Natural killer cell (primary cell): Measurements from ENCODE around the gene CHST3. TPM values are rescaled to one million over a fixed set of nuclear protein-coding genes. Genes with fewer than 3 reads are reported as not detected.

ENCODE experiments used
- ATAC-seq, 3 donors: fragments of 150-1000 bp in 2 of 3; fragments of 200-7000 bp in 1 of 3; cut with Tn5 transposase; 1 replicate in 1 of 3; 2 replicates in 2 of 3; pipeline ENCODE4 v1.10.0; 2021; ENCODE audit warnings: mild to moderate bottlenecking in 2 of 3, moderate library complexity in 2 of 3
- DNase-seq, 2 donors: peaks; one replicate each; pipeline versions ENCODE4 v3.0.0 to v3.0.0-alpha.2; 2013 to 2021; ENCODE audit warnings: mixed read lengths in 1 of 2
- H3K27ac ChIP-seq: one replicate; pipeline ENCODE4 v1.5.1; 2013; ENCODE audit warnings: mild to moderate bottlenecking, low read length
- H3K27me3 ChIP-seq: one replicate; pipeline ENCODE4 v1.6.1; 2013; ENCODE audit warnings: low read length; ENCODE audit not compliant: control insufficient read depth, insufficient read depth
- H3K36me3 ChIP-seq: one replicate; pipeline ENCODE4 v1.6.1; 2013; ENCODE audit warnings: low read length; ENCODE audit not compliant: control insufficient read depth, insufficient read depth
- H3K4me1 ChIP-seq: one replicate; pipeline ENCODE4 v1.6.1; 2013; ENCODE audit warnings: low read length; ENCODE audit not compliant: control insufficient read depth, insufficient read depth
- H3K4me3 ChIP-seq: one replicate; pipeline ENCODE4 v1.5.1; 2013; ENCODE audit warnings: low read length
- H3K9me3 ChIP-seq: one replicate; pipeline ENCODE4 v1.6.1; 2013; ENCODE audit warnings: low read length; ENCODE audit not compliant: control insufficient read depth, insufficient read depth
- H3K27ac Mint-ChIP-seq, 2 donors: one replicate each; pipeline ENCODE4 v1.8.0; 2022; ENCODE audit warnings: mild to moderate bottlenecking in 2 of 2, mixed read lengths in 2 of 2, moderate library complexity in 1 of 2
- H3K27me3 Mint-ChIP-seq, 2 donors: one replicate each; pipeline ENCODE4 v1.8.0; 2022; ENCODE audit warnings: low read depth in 2 of 2, mixed read lengths in 2 of 2
- H3K36me3 Mint-ChIP-seq: one replicate; pipeline ENCODE4 v1.8.0; 2022; ENCODE audit warnings: mixed read lengths
- H3K4me1 Mint-ChIP-seq, 2 donors: one replicate each; pipeline ENCODE4 v1.8.0; 2022; ENCODE audit warnings: mixed read lengths in 2 of 2
- H3K4me3 Mint-ChIP-seq: one replicate; pipeline ENCODE4 v1.8.0; 2022; ENCODE audit warnings: mild to moderate bottlenecking, moderate library complexity, mixed read lengths
- H3K9me3 Mint-ChIP-seq, 2 donors: one replicate each; pipeline ENCODE4 v1.8.0; 2022; ENCODE audit warnings: mixed read lengths in 2 of 2
- WGBS: methylation state at CpG from one replicate; pipeline ENCODE4 v1.1.7; 2013; ENCODE audit warnings: missing lambda C conversion rate; ENCODE audit not compliant: insufficient coverage; 5-methylcytosine and 5-hydroxymethylcytosine counted together
- intact Hi-C: fragments of 100-400 bp; cut with micrococcal nuclease; formaldehyde crosslinking; loops from one replicate; pipeline ENCODE4 v1.14.2; 2022
- total RNA-seq, 4 donors: library from RNA; stranded (reverse); fragments of 120-200 nt in 1 of 4; gene quantifications; one replicate each; pipeline versions ENCODE4 v1.2.3 to v1.2.4, GENCODE V29; 2013 to 2022
- TF ChIP-seq, protein P1 (sequence below): fragments of 200-600 bp; IDR thresholded peaks from one replicate; pipeline ENCODE4 v1.8.0; 2022; ENCODE audit warnings: antibody characterized with exemption

The CHST3 gene
- total RNA-seq, 3 donors from 2014 or later (not counting 1 experiment from before 2014, with no cell fraction given): not detected

DNA sequence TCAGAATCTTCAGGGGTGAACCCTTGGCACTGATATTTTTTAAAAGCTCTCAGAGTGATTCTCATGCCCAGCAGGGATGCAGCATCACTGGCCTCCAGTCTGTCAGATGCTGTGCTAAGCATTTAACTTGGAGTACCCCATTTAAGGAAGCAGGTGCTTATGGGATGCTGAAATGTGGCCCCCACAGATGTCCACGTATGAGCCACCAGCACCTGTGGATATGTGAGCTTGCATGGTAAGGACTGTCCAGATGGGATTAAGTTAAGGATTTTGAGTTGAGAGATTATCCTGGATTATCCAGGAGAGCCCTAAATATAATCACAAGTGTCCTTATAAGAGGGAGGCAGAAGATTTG lies 17.7 kb downstream of the CHST3 start:
- intact Hi-C loops: no loop called here
- H3K4me3 Mint-ChIP-seq: no peak overlapping the region
- no peaks in the 10 kb centered on the region for H3K9me3 Mint-ChIP-seq
- H3K4me1 ChIP-seq: peaks cover 4% of the 10 kb centered on the region
- H3K36me3 ChIP-seq: no peaks in the 10 kb centered on the region
- H3K36me3 Mint-ChIP-seq: no peaks in the 10 kb centered on the region
- TF ChIP-seq, protein P1, sequence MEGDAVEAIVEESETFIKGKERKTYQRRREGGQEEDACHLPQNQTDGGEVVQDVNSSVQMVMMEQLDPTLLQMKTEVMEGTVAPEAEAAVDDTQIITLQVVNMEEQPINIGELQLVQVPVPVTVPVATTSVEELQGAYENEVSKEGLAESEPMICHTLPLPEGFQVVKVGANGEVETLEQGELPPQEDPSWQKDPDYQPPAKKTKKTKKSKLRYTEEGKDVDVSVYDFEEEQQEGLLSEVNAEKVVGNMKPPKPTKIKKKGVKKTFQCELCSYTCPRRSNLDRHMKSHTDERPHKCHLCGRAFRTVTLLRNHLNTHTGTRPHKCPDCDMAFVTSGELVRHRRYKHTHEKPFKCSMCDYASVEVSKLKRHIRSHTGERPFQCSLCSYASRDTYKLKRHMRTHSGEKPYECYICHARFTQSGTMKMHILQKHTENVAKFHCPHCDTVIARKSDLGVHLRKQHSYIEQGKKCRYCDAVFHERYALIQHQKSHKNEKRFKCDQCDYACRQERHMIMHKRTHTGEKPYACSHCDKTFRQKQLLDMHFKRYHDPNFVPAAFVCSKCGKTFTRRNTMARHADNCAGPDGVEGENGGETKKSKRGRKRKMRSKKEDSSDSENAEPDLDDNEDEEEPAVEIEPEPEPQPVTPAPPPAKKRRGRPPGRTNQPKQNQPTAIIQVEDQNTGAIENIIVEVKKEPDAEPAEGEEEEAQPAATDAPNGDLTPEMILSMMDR: no peak
- H3K27me3 ChIP-seq: no peaks in the 10 kb centered on the region
- no peak overlapping the region for H3K27ac Mint-ChIP-seq
- DNase-seq: no peak
- 91% methylated on average over 1 of the region's 1 CpG for WGBS
- H3K27me3 Mint-ChIP-seq: no peaks in the 10 kb centered on the region
- H3K4me1 Mint-ChIP-seq: peaks cover 0 to 5% of the 10 kb centered on the region in 2 donors
- ATAC-seq: no peak
- H3K4me3 ChIP-seq: no peak overlapping the region
- H3K27ac ChIP-seq: no peak overlapping the region
- no peaks in the 10 kb centered on the region for H3K9me3 ChIP-seq

DNA sequence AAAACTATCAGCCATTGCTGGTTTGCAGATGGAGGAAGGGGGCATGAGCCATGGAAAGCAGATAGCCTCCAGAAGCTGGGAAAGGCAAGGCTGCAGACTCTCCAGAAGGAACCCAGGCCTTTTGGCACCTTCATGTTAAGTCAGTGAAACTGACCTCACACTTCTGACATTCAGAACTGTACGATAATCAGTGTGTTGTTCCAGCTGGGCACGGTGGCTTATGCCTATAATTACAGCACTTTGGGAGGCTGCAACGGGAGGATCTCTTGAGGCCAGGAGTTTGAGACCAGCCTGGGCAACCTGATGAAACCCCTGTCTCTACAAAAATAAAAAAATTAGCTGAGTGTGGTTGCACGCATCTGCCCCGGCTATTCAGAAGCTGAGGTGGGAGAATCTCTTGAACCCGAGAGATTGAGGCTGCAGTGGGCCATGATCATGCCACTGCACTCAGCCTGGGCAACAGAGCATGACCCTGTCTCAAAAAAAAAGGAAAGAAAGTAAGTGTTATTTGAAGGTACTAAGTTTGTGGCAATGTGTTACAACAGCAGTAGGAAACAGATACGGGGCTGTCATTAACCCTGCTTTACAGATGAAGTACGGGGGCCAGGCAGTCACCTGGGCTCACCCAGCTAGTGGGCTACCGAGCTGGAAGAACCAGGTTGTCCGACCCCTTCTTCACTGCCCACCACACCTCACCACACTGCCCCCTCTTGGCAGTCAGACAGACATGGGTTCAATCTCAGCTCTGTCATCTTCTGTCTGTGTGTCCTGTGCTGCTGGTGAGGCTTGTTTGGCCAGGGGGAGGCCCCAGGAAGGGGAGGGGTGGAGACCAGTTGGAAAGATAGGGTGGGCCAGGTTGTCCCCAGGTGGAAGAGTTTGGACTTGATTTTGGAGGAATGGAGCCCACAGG lies 18.3 kb downstream of the CHST3 start:
- DNase-seq (no peak), ATAC-seq (no peak)
- Mint-ChIP-seq H3K4me3 (no peak overlapping the region), H3K27me3 (no peaks in the 10 kb centered on the region), H3K4me1 (peaks cover 0 to 5% of the 10 kb centered on the region in 2 donors), H3K27ac (no peak overlapping the region), H3K36me3 (no peaks in the 10 kb centered on the region), H3K9me3 (no peaks in the 10 kb centered on the region)
- Histone ChIP-seq H3K27ac (no peak overlapping the region), H3K27me3 (no peaks in the 10 kb centered on the region), H3K36me3 (no peaks in the 10 kb centered on the region), H3K4me1 (peaks cover 4% of the 10 kb centered on the region), H3K4me3 (no peak overlapping the region), H3K9me3 (no peaks in the 10 kb centered on the region)
- intact Hi-C loops: no loop called here
- TF ChIP-seq, protein P1: no peak
- 88% methylated on average over 10 of the region's 10 CpGs for WGBS

DNA sequence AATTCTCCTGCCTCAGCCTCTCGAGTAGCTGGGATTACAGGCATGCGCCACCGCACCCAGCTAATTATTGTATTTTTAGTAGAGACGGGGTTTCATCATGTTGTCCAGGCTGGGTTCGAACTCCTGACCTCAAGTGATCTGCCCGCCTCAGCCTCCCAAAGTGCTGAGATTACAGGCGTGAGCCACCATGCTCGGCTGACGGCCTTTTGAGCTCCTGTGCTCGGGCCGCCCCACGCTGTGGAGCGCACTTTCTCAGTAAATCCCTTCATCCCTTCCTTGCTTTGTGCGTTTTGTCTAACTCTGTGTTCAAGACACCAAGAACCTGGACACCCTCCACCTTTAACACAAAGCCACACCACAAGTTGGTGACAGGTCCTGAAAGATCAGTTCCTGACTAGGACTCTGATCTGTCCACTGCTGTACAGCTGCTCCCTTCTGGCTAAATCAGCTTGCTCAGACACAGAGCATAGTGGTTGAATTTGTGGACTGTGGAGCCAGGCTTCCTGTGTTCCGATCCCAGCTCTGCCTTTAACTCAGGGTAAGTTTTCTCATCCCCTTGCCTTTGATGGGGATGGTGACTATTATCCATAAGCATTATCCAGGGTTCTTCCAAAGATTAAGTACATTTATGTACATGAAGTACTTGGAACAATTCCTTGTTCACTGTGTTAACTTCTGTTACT lies 20.1 kb downstream of the CHST3 start:
- Mint-ChIP-seq H3K4me1 (peaks cover 0 to 5% of the 10 kb centered on the region in 2 donors), H3K36me3 (no peaks in the 10 kb centered on the region), H3K4me3 (no peak overlapping the region), H3K27me3 (peaks cover 0 to 3% of the 10 kb centered on the region in 2 donors), H3K9me3 (no peaks in the 10 kb centered on the region), H3K27ac (no peak overlapping the region)
- 91% methylated on average over 15 of the region's 15 CpGs for WGBS
- intact Hi-C loops: no loop called here
- Histone ChIP-seq H3K27ac (no peak overlapping the region), H3K4me1 (peaks cover 4% of the 10 kb centered on the region), H3K4me3 (no peak overlapping the region), H3K27me3 (no peaks in the 10 kb centered on the region), H3K36me3 (no peaks in the 10 kb centered on the region), H3K9me3 (no peaks in the 10 kb centered on the region)
- TF ChIP-seq, protein P1: no peak
- ATAC-seq (no peak), DNase-seq (no peak)
